Measurements from ENCODE around the gene CYP20A1.

- no peak for TF ChIP-seq EZH2 (IDR thresholded peaks at IDR 0.05; ENCODE audit: borderline replicate concordance, low read depth, low read length, severe bottlenecking)
- TF ChIP-seq, protein P1, sequence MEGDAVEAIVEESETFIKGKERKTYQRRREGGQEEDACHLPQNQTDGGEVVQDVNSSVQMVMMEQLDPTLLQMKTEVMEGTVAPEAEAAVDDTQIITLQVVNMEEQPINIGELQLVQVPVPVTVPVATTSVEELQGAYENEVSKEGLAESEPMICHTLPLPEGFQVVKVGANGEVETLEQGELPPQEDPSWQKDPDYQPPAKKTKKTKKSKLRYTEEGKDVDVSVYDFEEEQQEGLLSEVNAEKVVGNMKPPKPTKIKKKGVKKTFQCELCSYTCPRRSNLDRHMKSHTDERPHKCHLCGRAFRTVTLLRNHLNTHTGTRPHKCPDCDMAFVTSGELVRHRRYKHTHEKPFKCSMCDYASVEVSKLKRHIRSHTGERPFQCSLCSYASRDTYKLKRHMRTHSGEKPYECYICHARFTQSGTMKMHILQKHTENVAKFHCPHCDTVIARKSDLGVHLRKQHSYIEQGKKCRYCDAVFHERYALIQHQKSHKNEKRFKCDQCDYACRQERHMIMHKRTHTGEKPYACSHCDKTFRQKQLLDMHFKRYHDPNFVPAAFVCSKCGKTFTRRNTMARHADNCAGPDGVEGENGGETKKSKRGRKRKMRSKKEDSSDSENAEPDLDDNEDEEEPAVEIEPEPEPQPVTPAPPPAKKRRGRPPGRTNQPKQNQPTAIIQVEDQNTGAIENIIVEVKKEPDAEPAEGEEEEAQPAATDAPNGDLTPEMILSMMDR (IDR thresholded peaks at IDR 0.05; ENCODE audit: borderline replicate concordance, extremely low read depth, low read length, poor library complexity, severe bottlenecking): no peak
Measured at GRCh38 chr2:203310688-203311436, 72.0 kb downstream of the CYP20A1 start.
